H54 (cell line): ENCODE data around the gene AMELX.

Source experiments
- DNase-seq: peaks from one replicate; pipeline ENCODE4 v3.0.0; 2011; ENCODE audit warnings: low spot score, mixed read lengths; ENCODE audit not compliant: insufficient read length
- FAIRE-seq: peaks from 3 replicates; lab custom pipeline; 2011; peaks lifted over from hg19 to GRCh38; lab: Jason Lieb, UNC
- POLR2A ChIP-seq: IDR thresholded peaks from 2 replicates; pipeline ENCODE4 v1.6.1; 2011; ENCODE audit warnings: low read depth, mild to moderate bottlenecking, low read length

AMELX gene

GRCh38 chrX:11331788-11332187, 38.6 kb downstream of the AMELX start:
- TF ChIP-seq POLR2A: no peak
- no peak for FAIRE-seq
- no peak for DNase-seq

GRCh38 chrX:11334165-11334564, 41.0 kb downstream of the AMELX start:
- no peak for FAIRE-seq
- TF ChIP-seq POLR2A: no peak
- DNase-seq: no peak

GRCh38 chrX:11336201-11336600, 43.0 kb downstream of the AMELX start:
- no peak for TF ChIP-seq POLR2A
- DNase-seq: no peak
- FAIRE-seq: no peak

- no peak for FAIRE-seq
- TF ChIP-seq POLR2A: no peak
Observed at GRCh38 chrX:11337292-11338009, 44.2 kb downstream of the AMELX start.

GRCh38 chrX:11341274-11342201, 48.3 kb downstream of the AMELX start:
- DNase-seq: no peak
- no peak for FAIRE-seq
- no peak for TF ChIP-seq POLR2A

More at GRCh38 chrX:11337292-11338009, 44.2 kb downstream of the AMELX start:
- DNase-seq: no peak

- FAIRE-seq (no peak), DNase-seq (no peak)
- no peak for TF ChIP-seq POLR2A
Observed at GRCh38 chrX:11342673-11343072, 49.5 kb downstream of the AMELX start.

- TF ChIP-seq POLR2A: no peak
- DNase-seq (no peak), FAIRE-seq (no peak)
Observed at GRCh38 chrX:11346121-11346682, 53.0 kb downstream of the AMELX start.

- DNase-seq: no peak
- TF ChIP-seq POLR2A: no peak
- no peak for FAIRE-seq
Observed at GRCh38 chrX:11347300-11347699, 54.1 kb downstream of the AMELX start.

- DNase-seq (no peak), FAIRE-seq (no peak)
- no peak for TF ChIP-seq POLR2A
Observed at GRCh38 chrX:11349020-11349419, 55.8 kb downstream of the AMELX start.

GRCh38 chrX:11349661-11350337, 56.6 kb downstream of the AMELX start:
- no peak for TF ChIP-seq POLR2A

More at GRCh38 chrX:11349661-11350337, 56.6 kb downstream of the AMELX start:
- no peak for FAIRE-seq
- DNase-seq: no peak
